ENCODE measurements around the gene SLC26A5. TPM values are rescaled to one million over a fixed set of nuclear protein-coding genes. Genes with fewer than 3 reads are reported as not detected.

The SLC26A5 gene
- total and polyA plus RNA-seq, 7 donors: 0.04 to 0.54 (median 0.34) TPM; not detected in 3

- peaks cover 0 to 54% (median 39%) of the 10 kb centered on the region in 4 donors for H3K4me1 ChIP-seq
- H3K36me3 ChIP-seq: peaks cover 0 to 29% (median 7%) of the 10 kb centered on the region in 4 donors
- intact Hi-C loops (cut with DNase I): loop anchor here (10.0 kb wide), 1 partner anchor 275 kb away; the partner anchor contains the start of genes ARMC10 and FBXL13
Measured at GRCh38 chr7:103349805-103350204, 96.2 kb downstream of the SLC26A5 start.

GRCh38 chr7:103348959-103349358 lies 97.0 kb downstream of the SLC26A5 start:
- Histone ChIP-seq H3K27me3 (no peaks in the 10 kb centered on the region), H3K27ac (peak overlapping the region in 2 of 4 donors; percentile 92 to 96), H3K36me3 (peaks cover 0 to 21% (median 4%) of the 10 kb centered on the region in 4 donors), H3K9me3 (no peaks in the 10 kb centered on the region), H3K4me1 (peaks cover 0 to 55% (median 40%) of the 10 kb centered on the region in 4 donors), H3K4me3 (peak overlapping the region in 2 of 4 donors; percentile 87)
- TF ChIP-seq EP300 (IDR thresholded peaks at IDR 0.05) (no peak), POLR2A (IDR thresholded peaks at IDR 0.05) (no peak), POLR2AphosphoS5 (IDR thresholded peaks at IDR 0.05) (no peak), CTCF (IDR thresholded peaks at IDR 0.05) (no peak)
- intact Hi-C loops (cut with DNase I): loop anchor here (10.0 kb wide), 1 partner anchor 274 kb away; the partner anchor contains the start of genes ARMC10 and FBXL13
- DNase-seq: no peak
- 31 to 46% methylated on average over 2 of the region's 2 CpGs for WGBS, 2 donors

More at GRCh38 chr7:103349805-103350204, 96.2 kb downstream of the SLC26A5 start:
- Histone ChIP-seq H3K27ac (no peak overlapping the region), H3K27me3 (no peaks in the 10 kb centered on the region), H3K4me3 (peak overlapping the region in 1 of 4 donors; percentile 87), H3K9me3 (no peaks in the 10 kb centered on the region)
- TF ChIP-seq POLR2AphosphoS5 (IDR thresholded peaks at IDR 0.05) (no peak), CTCF (IDR thresholded peaks at IDR 0.05) (no peak), POLR2A (IDR thresholded peaks at IDR 0.05) (no peak), EP300 (IDR thresholded peaks at IDR 0.05) (no peak)
- DNase-seq: no peak
- 51 to 65% methylated on average over 1 of the region's 1 CpG for WGBS, 2 donors

GRCh38 chr7:103348452-103348851 lies 97.6 kb downstream of the SLC26A5 start:
- no peaks in the 10 kb centered on the region for H3K27me3 ChIP-seq
- peaks cover 0 to 56% (median 44%) of the 10 kb centered on the region in 4 donors for H3K4me1 ChIP-seq
- TF ChIP-seq POLR2A (IDR thresholded peaks at IDR 0.05) (no peak), POLR2AphosphoS5 (IDR thresholded peaks at IDR 0.05) (no peak), CTCF (IDR thresholded peaks at IDR 0.05) (no peak)
- DNase-seq: no peak
- peaks cover 0 to 17% (median 4%) of the 10 kb centered on the region in 4 donors for H3K36me3 ChIP-seq
- no peaks in the 10 kb centered on the region for H3K9me3 ChIP-seq
- H3K27ac ChIP-seq: peak overlapping the region in 3 of 4 donors; percentile 92 to 96 (median 94)
- H3K4me3 ChIP-seq: peak overlapping the region; percentile 58 to 87 (median 84)
- intact Hi-C loops (cut with DNase I): loop anchor here (10.0 kb wide), 1 partner anchor 274 kb away; the partner anchor contains the start of genes ARMC10 and FBXL13
- 16 to 17% methylated on average over 13 of the region's 13 CpGs for whole genome bisulfite sequencing, 2 donors

GRCh38 chr7:103347507-103348267 lies 98.3 kb downstream of the SLC26A5 start, which contains the start of gene PSMC2:
PSMC2 (plus strand) TSS chr7:103347643; CDS start chr7:103347712, 69 bp downstream.
- H3K27me3 ChIP-seq: no peaks in the 10 kb centered on the region
- peak within 1 kb of the TSS; percentile 86 to 96 (median 93) for H3K27ac ChIP-seq
- H3K4me1 ChIP-seq: peaks cover 0 to 60% (median 51%) of the 10 kb centered on the region in 4 donors
- DNase-seq: peak; percentile 86
- intact Hi-C loops (cut with DNase I): loop anchor here (2.0 to 10.0 kb wide), 2 partner anchors 51 to 273 kb away; partner anchors contain the start of genes ARMC10, FBXL13 and PMPCB
- 0% methylated on average over 25 of the region's 25 CpGs for WGBS, 2 donors
- no peak for TF ChIP-seq EP300 (IDR thresholded peaks at IDR 0.05)
- peak; percentile 49 to 81 (median 70) for TF ChIP-seq POLR2AphosphoS5 (IDR thresholded peaks at IDR 0.05)
- TF ChIP-seq POLR2A (IDR thresholded peaks at IDR 0.05): peak in 1 of 2 donors; percentile 21
- peak within 1 kb of the TSS; percentile 58 to 87 (median 84) for H3K4me3 ChIP-seq
- H3K9me3 ChIP-seq: no peaks in the 10 kb centered on the region
- peaks cover 0 to 10% (median under 1%) of the 10 kb centered on the region in 4 donors for H3K36me3 ChIP-seq

GRCh38 chr7:103346396-103346795 lies 99.6 kb downstream of the SLC26A5 start:
- no peaks in the 10 kb centered on the region for H3K9me3 ChIP-seq
- H3K4me3 ChIP-seq: no peak overlapping the region
- intact Hi-C loops (cut with DNase I): loop anchor here (2.0 to 10.0 kb wide), 2 partner anchors 50 to 272 kb away; partner anchors contain the start of genes ARMC10, FBXL13 and PMPCB
- H3K36me3 ChIP-seq: peaks cover 0 to 7% (median 0%) of the 10 kb centered on the region in 4 donors
- no peak overlapping the region for H3K27ac ChIP-seq
- no peaks in the 10 kb centered on the region for H3K27me3 ChIP-seq
- TF ChIP-seq EP300 (IDR thresholded peaks at IDR 0.05): no peak
- TF ChIP-seq POLR2A (IDR thresholded peaks at IDR 0.05): no peak
- no peak for TF ChIP-seq CTCF (IDR thresholded peaks at IDR 0.05)
- no peak for TF ChIP-seq POLR2AphosphoS5 (IDR thresholded peaks at IDR 0.05)
- peaks cover 0 to 58% (median 52%) of the 10 kb centered on the region in 4 donors for H3K4me1 ChIP-seq
- 88 to 89% methylated on average over 5 of the region's 5 CpGs for WGBS, 2 donors
- no peak for DNase-seq

Data from sigmoid colon (tissue), 7 donors.